Thoracic aorta (tissue), 2 donors: ENCODE data around the gene TMPO. TPM values are rescaled to one million over a fixed set of nuclear protein-coding genes. Genes with fewer than 3 reads are reported as not detected.

Experiments used
- ATAC-seq: fragments of 150-250 bp; one replicate; pipeline ENCODE4 v1.8.0; 2017; ENCODE audit warnings: low read depth; ENCODE audit not compliant: insufficient number of reproducible peaks, low FRiP score
- DNase-seq: peaks from one replicate; pipeline ENCODE4 v3.0.0-alpha.2; 2020; ENCODE audit warnings: low spot score
- H3K27ac ChIP-seq, 2 donors: fragments of 200-600 bp; sonication (generic); 1 replicate in 1 of 2; 2 replicates in 1 of 2; pipeline ENCODE4 v1.5.1; 2016; ENCODE audit warnings: mild to moderate bottlenecking in 2 of 2, moderate library complexity in 2 of 2
- H3K27me3 ChIP-seq: fragments of 200-600 bp; sonication (generic); replicated peaks from 2 replicates; pipeline ENCODE4 v1.6.0; 2016; ENCODE audit warnings: mild to moderate bottlenecking; ENCODE audit not compliant: insufficient read depth
- H3K36me3 ChIP-seq: fragments of 200-600 bp; sonication (generic); one replicate; pipeline ENCODE4 v1.5.1; 2016
- H3K4me1 ChIP-seq, 2 donors: fragments of 200-600 bp; sonication (generic); 1 replicate in 1 of 2; 2 replicates in 1 of 2; pipeline versions ENCODE4 v1.5.1 to v1.6.0; 2016; ENCODE audit warnings: low read depth in 2 of 2, mild to moderate bottlenecking in 1 of 2; ENCODE audit not compliant: control insufficient read depth in 1 of 2
- H3K4me3 ChIP-seq: fragments of 200-600 bp; sonication (generic); 2 replicates; pipeline ENCODE4 v1.5.1; 2016; ENCODE audit warnings: mild to moderate bottlenecking
- H3K9me3 ChIP-seq: fragments of 200-600 bp; sonication (generic); 2 replicates; pipeline ENCODE4 v1.5.1; 2016
- total RNA-seq, 2 donors: library from RNA; depleted of rRNA; stranded (reverse); fragments of >200 nt; gene quantifications; one replicate each; pipeline versions ENCODE4 v1.1.0 to v1.2.3, GENCODE V29; 2016
- TF ChIP-seq, protein P1 (sequence below): fragments of 200-600 bp; sonication (generic); IDR thresholded peaks from one replicate; pipeline ENCODE4 v1.5.1; 2019; ENCODE audit warnings: antibody characterized with exemption

Gene TMPO
- total RNA-seq, 2 donors from 2014 or later, result 41.7 to 52.6 TPM

DNA sequence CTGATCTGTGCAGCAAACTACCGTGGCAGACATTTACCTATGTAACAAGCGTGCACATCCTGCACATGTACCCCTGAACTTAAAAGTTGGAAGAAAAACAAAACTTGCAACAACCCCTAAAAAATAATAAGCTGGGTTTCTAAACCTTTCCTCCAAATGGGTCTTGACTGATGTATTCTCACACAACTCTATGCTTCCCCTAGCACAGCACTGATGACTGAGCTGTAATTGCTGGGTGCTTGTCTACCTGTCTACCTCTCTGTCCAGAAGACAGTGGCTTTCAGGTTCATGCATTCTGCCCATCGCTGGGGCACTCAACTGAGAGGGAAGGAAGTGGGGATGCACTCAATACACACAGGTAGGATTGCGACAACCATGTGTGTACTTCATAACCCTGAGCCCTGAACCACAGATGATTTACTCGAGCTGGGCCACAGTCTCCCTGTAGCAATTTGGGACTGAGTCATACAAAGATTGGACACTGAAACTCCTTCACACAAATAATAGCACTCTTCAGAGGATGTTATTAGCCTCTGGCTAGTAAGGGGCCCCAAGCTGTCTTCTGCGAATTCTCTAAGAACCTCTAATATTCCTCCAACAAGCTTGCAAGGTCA lies 44.8 kb upstream of the TMPO start:
- H3K36me3 ChIP-seq, result no peaks in the 10 kb centered on the region
- ATAC-seq (no peak), DNase-seq (no peak)
- no peak overlapping the region for H3K4me3 ChIP-seq
- H3K27me3 ChIP-seq, result no peaks in the 10 kb centered on the region
- TF ChIP-seq, protein P1, sequence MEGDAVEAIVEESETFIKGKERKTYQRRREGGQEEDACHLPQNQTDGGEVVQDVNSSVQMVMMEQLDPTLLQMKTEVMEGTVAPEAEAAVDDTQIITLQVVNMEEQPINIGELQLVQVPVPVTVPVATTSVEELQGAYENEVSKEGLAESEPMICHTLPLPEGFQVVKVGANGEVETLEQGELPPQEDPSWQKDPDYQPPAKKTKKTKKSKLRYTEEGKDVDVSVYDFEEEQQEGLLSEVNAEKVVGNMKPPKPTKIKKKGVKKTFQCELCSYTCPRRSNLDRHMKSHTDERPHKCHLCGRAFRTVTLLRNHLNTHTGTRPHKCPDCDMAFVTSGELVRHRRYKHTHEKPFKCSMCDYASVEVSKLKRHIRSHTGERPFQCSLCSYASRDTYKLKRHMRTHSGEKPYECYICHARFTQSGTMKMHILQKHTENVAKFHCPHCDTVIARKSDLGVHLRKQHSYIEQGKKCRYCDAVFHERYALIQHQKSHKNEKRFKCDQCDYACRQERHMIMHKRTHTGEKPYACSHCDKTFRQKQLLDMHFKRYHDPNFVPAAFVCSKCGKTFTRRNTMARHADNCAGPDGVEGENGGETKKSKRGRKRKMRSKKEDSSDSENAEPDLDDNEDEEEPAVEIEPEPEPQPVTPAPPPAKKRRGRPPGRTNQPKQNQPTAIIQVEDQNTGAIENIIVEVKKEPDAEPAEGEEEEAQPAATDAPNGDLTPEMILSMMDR, result no peak
- no peaks in the 10 kb centered on the region for H3K9me3 ChIP-seq
- peaks cover 0 to 15% of the 10 kb centered on the region in 2 donors for H3K4me1 ChIP-seq
- H3K27ac ChIP-seq, result no peak overlapping the region

- no peak for ATAC-seq
- no peaks in the 10 kb centered on the region for H3K27me3 ChIP-seq
- H3K4me1 ChIP-seq, result peaks cover 0 to 13% of the 10 kb centered on the region in 2 donors
- H3K9me3 ChIP-seq, result no peaks in the 10 kb centered on the region
- H3K4me3 ChIP-seq, result no peak overlapping the region
- H3K36me3 ChIP-seq, result no peaks in the 10 kb centered on the region
- DNase-seq, result no peak
- H3K27ac ChIP-seq, result no peak overlapping the region
- TF ChIP-seq, protein P1, result no peak
Measured at GRCh38 chr12:98471085-98471484, 44.3 kb upstream of the TMPO start.

GRCh38 chr12:98475565-98475908 lies 39.9 kb upstream of the TMPO start:
- no peaks in the 10 kb centered on the region for H3K9me3 ChIP-seq
- H3K36me3 ChIP-seq, result no peaks in the 10 kb centered on the region
- peak; percentile 45 for ATAC-seq
- no peak overlapping the region for H3K4me3 ChIP-seq
- DNase-seq, result no peak
- peaks cover 0 to 11% of the 10 kb centered on the region in 2 donors for H3K4me1 ChIP-seq
- TF ChIP-seq, protein P1, result no peak
- peak overlapping the region; percentile 49 to 52 for H3K27ac ChIP-seq
- H3K27me3 ChIP-seq, result no peaks in the 10 kb centered on the region

- H3K36me3 ChIP-seq, result no peaks in the 10 kb centered on the region
- DNase-seq (no peak), ATAC-seq (no peak)
- H3K27ac ChIP-seq, result no peak overlapping the region
- no peaks in the 10 kb centered on the region for H3K27me3 ChIP-seq
- H3K4me1 ChIP-seq, result peaks cover 0 to 11% of the 10 kb centered on the region in 2 donors
- no peaks in the 10 kb centered on the region for H3K9me3 ChIP-seq
- TF ChIP-seq, protein P1, result no peak
- no peak overlapping the region for H3K4me3 ChIP-seq
Measured at GRCh38 chr12:98478606-98479005, 36.8 kb upstream of the TMPO start.

GRCh38 chr12:98483621-98484503 lies 31.5 kb upstream of the TMPO start:
- TF ChIP-seq, protein P1, result no peak
- ATAC-seq (no peak), DNase-seq (no peak)
- Histone ChIP-seq H3K27ac (no peak overlapping the region), H3K36me3 (no peaks in the 10 kb centered on the region), H3K4me3 (no peak overlapping the region), H3K9me3 (no peaks in the 10 kb centered on the region), H3K27me3 (no peaks in the 10 kb centered on the region), H3K4me1 (no peaks in the 10 kb centered on the region)
